Gastrocnemius medialis (tissue), 4 donors: ENCODE measurements around the gene FRAS1. TPM values are rescaled to one million over a fixed set of nuclear protein-coding genes. Genes with fewer than 3 reads are reported as not detected.

Source experiments
- ATAC-seq, 2 donors: fragments of 150-250 bp; one replicate each; pipeline ENCODE4 v1.9.1; 2016
- DNase-seq, 2 donors: peaks; one replicate each; pipeline ENCODE4 v3.0.0-alpha.2; 2019
- H3K27ac ChIP-seq, 4 donors: fragments of 200-600 bp; sonication (generic); 1 replicate in 1 of 4; 2 replicates in 3 of 4; pipeline ENCODE4 v1.5.1; 2016 to 2018; ENCODE audit warnings: mild to moderate bottlenecking in 2 of 4, moderate library complexity in 1 of 4
- H3K27me3 ChIP-seq, 3 donors: fragments of 200-600 bp; sonication (generic) in 2 of 3; 1 replicate in 1 of 3; 2 replicates in 2 of 3; pipeline versions ENCODE4 v1.5.1 to v1.6.0; 2016 to 2019; ENCODE audit warnings: mild to moderate bottlenecking in 1 of 3, moderate library complexity in 1 of 3
- H3K36me3 ChIP-seq, 2 donors: fragments of 200-600 bp; sonication (generic) in 1 of 2; one replicate each; pipeline ENCODE4 v1.5.1; 2017 to 2018
- H3K4me1 ChIP-seq, 2 donors: fragments of 200-600 bp; sonication (generic) in 1 of 2; one replicate each; pipeline ENCODE4 v1.5.1; 2016 to 2017; ENCODE audit warnings: mild to moderate bottlenecking in 2 of 2
- H3K4me3 ChIP-seq, 4 donors: fragments of 200-600 bp; sonication (generic) in 3 of 4; 1 replicate in 1 of 4; 2 replicates in 3 of 4; pipeline ENCODE4 v1.5.1; 2016 to 2019; ENCODE audit warnings: mild to moderate bottlenecking in 2 of 4
- H3K9me3 ChIP-seq, 3 donors: fragments of 200-600 bp; sonication (generic) in 2 of 3; 1 replicate in 1 of 3; 2 replicates in 2 of 3; pipeline ENCODE4 v1.5.1; 2016 to 2019
- POLR2A ChIP-seq, 2 donors: fragments of 450-650 bp; IDR thresholded peaks; one replicate each; pipeline ENCODE4 v1.6.1; 2017; ENCODE audit warnings: antibody characterized with exemption in 2 of 2, mild to moderate bottlenecking in 2 of 2, moderate library complexity in 2 of 2
- in situ Hi-C, 4 donors: fragments of 200-750 bp; cut with MboI; loops; one replicate each; pipeline versions ENCODE4 v1.15.0 to v1.8.0; 2017; ENCODE audit warnings: low sequenced_read_pairs in 4 of 4
- intact Hi-C: fragments of 100-400 bp; cut with DNase I; formaldehyde crosslinking; loops from one replicate; pipeline ENCODE4 v1.15.1; 2023; ENCODE audit warnings: low total_unique reads
- total RNA-seq, 4 donors: library from RNA; depleted of rRNA; stranded (reverse); fragments of >200 nt; gene quantifications; one replicate each; pipeline versions ENCODE4 v1.1.0 to v1.2.3, GENCODE V29; 2016
- TF ChIP-seq, protein P1 (sequence below), 5 experiments: fragments of 450-650 bp in 3 of 5; fragments of 200-600 bp in 2 of 5; sonication (generic) in 2 of 5; IDR thresholded peaks in 4 of 5; conservative IDR thresholded peaks in 1 of 5; 1 replicate in 4 of 5; 2 replicates in 1 of 5; pipeline ENCODE4 v1.5.1; 2016 to 2019; ENCODE audit warnings: antibody characterized with exemption in 5 of 5, mild to moderate bottlenecking in 3 of 5, moderate library complexity in 3 of 5

FRAS1 gene
- total RNA-seq, 4 donors from 2014 or later = 0.39 to 0.64 (median 0.46) TPM

DNA sequence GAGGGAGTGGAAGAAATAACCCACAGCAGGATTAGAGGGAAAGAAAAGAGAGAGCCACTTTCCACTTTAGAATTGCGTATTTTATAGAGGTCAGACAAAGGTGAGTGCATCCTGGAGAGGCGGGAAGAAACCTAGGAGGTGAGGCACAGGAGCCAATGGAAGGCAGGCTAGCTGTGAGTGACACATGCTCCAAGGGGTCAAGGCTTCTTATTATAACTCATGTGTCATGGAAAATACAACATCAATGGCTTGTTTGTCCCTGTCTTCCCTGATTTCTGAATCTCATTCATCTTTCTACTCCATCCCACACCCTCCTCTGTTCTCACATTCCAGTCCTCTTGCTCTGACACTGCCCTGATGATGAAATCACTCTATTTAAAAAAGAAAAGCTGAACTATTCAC is 508.8 kb downstream of the FRAS1 start:
- no peaks in the 10 kb centered on the region for H3K27me3 ChIP-seq
- in situ Hi-C loops = no loop called here
- H3K4me3 ChIP-seq = no peak overlapping the region
- DNase-seq (no peak), ATAC-seq (peak in 1 of 2 donors; percentile 24)
- no peaks in the 10 kb centered on the region for H3K9me3 ChIP-seq
- H3K27ac ChIP-seq = peak overlapping the region in 1 of 4 donors; percentile 27
- intact Hi-C loops = no loop called here
- no peaks in the 10 kb centered on the region for H3K36me3 ChIP-seq
- no peak for TF ChIP-seq POLR2A (IDR thresholded peaks at IDR 0.05)
- TF ChIP-seq, protein P1, sequence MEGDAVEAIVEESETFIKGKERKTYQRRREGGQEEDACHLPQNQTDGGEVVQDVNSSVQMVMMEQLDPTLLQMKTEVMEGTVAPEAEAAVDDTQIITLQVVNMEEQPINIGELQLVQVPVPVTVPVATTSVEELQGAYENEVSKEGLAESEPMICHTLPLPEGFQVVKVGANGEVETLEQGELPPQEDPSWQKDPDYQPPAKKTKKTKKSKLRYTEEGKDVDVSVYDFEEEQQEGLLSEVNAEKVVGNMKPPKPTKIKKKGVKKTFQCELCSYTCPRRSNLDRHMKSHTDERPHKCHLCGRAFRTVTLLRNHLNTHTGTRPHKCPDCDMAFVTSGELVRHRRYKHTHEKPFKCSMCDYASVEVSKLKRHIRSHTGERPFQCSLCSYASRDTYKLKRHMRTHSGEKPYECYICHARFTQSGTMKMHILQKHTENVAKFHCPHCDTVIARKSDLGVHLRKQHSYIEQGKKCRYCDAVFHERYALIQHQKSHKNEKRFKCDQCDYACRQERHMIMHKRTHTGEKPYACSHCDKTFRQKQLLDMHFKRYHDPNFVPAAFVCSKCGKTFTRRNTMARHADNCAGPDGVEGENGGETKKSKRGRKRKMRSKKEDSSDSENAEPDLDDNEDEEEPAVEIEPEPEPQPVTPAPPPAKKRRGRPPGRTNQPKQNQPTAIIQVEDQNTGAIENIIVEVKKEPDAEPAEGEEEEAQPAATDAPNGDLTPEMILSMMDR (IDR thresholded peaks at IDR 0.05 in 4 of 5, conservative IDR thresholded peaks at IDR 0.05 in 1 of 5) = no peak
- no peaks in the 10 kb centered on the region for H3K4me1 ChIP-seq

DNA sequence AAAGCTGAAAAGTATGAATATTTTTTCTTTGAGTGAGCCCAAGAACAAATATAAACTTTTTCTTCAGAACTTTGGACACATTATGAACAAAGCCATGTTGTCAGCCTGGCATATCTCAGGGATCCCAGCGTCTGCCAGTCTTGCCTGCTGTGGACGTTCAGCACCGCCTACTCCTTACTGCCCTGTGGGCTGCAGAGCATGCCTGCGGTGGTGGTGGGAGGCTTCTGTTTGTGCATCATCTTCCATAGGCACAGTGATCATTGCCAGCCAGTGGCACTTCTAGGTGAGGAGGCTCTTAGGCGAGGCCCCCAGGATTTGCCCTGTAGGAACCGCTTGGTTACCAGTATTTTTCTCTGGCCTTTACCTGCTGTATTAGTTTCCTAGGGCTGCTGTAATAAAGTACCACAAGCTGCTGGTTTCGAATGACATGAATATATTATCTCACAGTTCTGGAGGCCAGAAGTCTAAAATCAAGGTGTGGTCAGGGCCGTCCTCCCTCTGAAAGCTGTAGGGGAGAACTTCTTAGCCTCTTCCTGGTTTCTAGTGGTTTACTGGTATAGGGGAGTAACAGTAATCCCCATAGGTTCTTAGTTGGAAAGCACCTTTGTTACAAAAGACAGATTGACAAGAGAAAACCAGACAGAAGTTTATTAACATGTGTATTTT is 509.8 kb downstream of the FRAS1 start:
- Histone ChIP-seq H3K9me3 (no peaks in the 10 kb centered on the region), H3K4me3 (no peak overlapping the region), H3K27ac (peak overlapping the region in 2 of 4 donors; percentile 16 to 20), H3K27me3 (no peaks in the 10 kb centered on the region), H3K36me3 (no peaks in the 10 kb centered on the region), H3K4me1 (no peaks in the 10 kb centered on the region)
- no peak for ATAC-seq
- TF ChIP-seq, protein P1 (IDR thresholded peaks at IDR 0.05 in 4 of 5, conservative IDR thresholded peaks at IDR 0.05 in 1 of 5) = no peak
- TF ChIP-seq POLR2A (IDR thresholded peaks at IDR 0.05) = no peak
- in situ Hi-C loops (no loop called here), intact Hi-C loops (no loop called here)
- DNase-seq = no peak

DNA sequence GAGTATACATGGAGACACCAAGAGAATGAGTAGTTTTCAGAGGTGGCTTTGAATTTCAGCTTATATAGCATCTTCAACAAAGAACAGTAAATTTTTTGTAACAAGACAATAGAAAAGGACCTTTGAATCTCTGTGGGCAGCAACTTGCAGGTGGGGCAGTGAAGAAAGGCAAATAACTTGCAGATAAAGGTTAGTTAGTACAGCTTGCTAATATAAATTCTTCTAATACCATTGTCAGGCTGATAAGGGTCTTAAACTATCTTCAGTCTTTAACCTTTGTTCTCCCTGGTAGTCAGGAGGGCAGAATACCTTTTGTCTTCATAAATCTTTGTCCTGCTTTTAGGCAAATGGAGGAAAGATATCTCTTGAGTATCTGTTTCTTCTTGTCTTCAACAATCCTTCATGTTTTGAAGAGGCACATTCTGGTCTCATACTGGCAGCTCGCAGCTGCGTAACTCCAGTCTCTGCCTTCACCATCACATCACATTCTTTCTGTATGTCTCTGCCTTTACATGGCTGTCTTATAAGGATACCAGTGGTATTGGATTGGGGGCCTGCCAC is 510.5 kb downstream of the FRAS1 start:
- in situ Hi-C loops = no loop called here

DNA sequence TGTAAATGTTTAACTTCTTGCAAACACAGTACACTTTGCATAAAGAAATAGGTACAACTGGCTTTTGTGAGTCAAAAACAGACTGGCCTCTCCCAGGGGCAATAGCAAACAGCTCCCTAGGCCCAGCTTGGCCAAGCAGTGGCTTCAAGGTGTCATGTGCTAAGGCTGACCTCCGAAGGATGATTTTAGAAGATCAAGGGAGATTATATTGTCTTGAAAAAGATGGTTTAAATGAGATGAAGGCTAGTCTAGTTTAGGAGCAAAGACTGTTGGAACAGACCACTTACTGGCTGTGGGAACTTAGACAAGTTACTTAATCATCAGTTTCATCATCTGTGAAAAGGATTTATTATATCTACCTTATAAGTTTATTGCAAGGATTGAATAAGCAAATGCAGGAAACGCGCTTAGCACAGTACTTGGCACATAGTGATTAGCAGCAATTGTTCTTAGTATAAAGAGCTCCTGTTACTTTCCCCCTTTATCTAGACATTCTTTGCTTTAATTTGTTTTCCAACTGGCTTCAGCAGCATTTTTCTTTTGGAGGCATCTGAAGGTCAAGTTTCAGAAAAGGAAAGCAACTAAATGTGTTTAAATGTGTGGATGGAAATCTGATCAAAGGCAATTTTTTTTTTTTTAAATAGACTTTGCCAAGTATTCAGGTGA is 511.6 kb downstream of the FRAS1 start:
- intact Hi-C loops (no loop called here), in situ Hi-C loops (no loop called here)
- no peaks in the 10 kb centered on the region for H3K27me3 ChIP-seq
- peak overlapping the region; percentile 21 to 39 (median 30) for H3K27ac ChIP-seq
- DNase-seq (no peak), ATAC-seq (no peak)
- H3K4me3 ChIP-seq = no peak overlapping the region
- H3K9me3 ChIP-seq = no peaks in the 10 kb centered on the region
- H3K4me1 ChIP-seq = no peaks in the 10 kb centered on the region
- TF ChIP-seq, protein P1 (IDR thresholded peaks at IDR 0.05 in 4 of 5, conservative IDR thresholded peaks at IDR 0.05 in 1 of 5) = no peak
- no peak for TF ChIP-seq POLR2A (IDR thresholded peaks at IDR 0.05)
- H3K36me3 ChIP-seq = no peaks in the 10 kb centered on the region

More for the DNA sequence above, 510.5 kb downstream of the FRAS1 start:
- TF ChIP-seq, protein P1 (IDR thresholded peaks at IDR 0.05 in 4 of 5, conservative IDR thresholded peaks at IDR 0.05 in 1 of 5) = no peak
- TF ChIP-seq POLR2A (IDR thresholded peaks at IDR 0.05) = no peak
- ATAC-seq = no peak
- no peaks in the 10 kb centered on the region for H3K27me3 ChIP-seq
- intact Hi-C loops = no loop called here
- no peaks in the 10 kb centered on the region for H3K36me3 ChIP-seq
- no peaks in the 10 kb centered on the region for H3K4me1 ChIP-seq
- no peak for DNase-seq
- no peaks in the 10 kb centered on the region for H3K9me3 ChIP-seq
- no peak overlapping the region for H3K4me3 ChIP-seq
- peak overlapping the region in 2 of 4 donors; percentile 16 to 20 for H3K27ac ChIP-seq
